GM18517 (cell line): ENCODE results near the gene STUM.

ENCODE experiments used
- ATAC-seq: cut with Tn5 transposase; IDR thresholded peaks from one replicate; pipeline ENCODE4 v1.9.1; 2021; ENCODE audit warnings: mild to moderate bottlenecking, moderate library complexity; ENCODE audit not compliant: unreplicated experiment

STUM gene

DNA sequence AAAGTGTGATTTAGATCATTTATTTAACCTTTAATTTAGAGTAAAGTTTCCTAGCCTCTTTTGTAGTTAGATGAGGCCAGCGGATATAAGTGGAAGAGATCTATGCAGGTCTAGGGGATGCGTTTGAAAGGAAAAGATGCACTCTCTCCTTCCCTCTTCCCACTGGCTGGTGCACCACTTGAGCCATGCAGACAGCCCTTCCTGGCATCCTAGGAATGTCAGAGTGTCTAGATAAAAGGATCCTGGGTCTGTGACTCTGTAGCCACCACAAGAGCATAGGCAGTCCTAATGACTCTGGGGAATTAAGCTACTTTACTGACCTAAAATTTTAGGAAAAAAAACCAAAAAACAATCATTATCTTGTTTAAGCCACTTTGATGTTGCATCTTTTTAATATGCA is 16.0 kb upstream of the STUM start:
- no peak for ATAC-seq

- no peak for ATAC-seq
Measured at GRCh38 chr1:226533220-226533619, 15.3 kb upstream of the STUM start.

- ATAC-seq, result no peak
Measured at GRCh38 chr1:226534098-226534497, 14.5 kb upstream of the STUM start.

- no peak for ATAC-seq
Measured at GRCh38 chr1:226534645-226535044, 13.9 kb upstream of the STUM start.

DNA sequence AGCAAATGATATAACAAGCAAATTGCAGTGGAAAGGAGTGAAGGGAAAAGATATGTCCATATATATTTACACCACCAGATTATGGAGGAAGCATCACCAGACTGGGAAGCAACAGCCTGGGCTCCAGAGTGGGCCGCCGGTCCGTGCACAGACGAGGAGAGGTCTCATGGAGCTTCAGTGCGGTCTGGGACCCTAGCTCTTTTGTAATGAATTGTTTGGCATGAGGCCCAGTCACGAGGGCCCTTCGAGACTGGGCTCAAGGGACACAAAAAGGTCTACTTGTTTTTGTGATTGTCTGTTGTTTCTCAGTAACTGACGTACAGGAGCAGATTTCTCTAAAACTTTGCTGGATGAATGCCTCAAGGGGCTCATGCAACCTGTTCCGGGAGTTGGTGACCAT is 12.9 kb upstream of the STUM start:
- ATAC-seq, result no peak

DNA sequence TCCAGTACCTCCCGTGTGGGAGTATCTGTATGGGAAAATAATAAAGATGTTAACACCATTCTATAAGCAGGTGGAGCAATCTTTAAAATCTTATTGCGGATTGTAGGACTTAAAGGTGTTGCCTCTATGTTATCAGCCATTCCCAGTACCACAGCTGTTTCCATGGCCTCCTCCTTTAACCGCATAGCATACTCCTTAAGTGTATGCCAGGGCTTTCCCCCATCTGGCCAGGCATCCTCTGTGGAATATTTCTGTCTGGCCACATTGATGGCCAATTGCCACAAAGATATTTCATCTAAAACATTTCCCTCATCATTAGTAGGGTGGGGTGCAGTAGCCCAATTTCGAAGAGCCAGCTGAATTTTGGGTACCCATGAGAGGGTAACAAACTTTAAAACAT is 7.3 kb upstream of the STUM start:
- ATAC-seq, result no peak

GRCh38 chr1:226541631-226542622 is 6.6 kb upstream of the STUM start:
- ATAC-seq, result no peak

GRCh38 chr1:226542623-226543103 is 5.9 kb upstream of the STUM start:
- ATAC-seq, result no peak

DNA sequence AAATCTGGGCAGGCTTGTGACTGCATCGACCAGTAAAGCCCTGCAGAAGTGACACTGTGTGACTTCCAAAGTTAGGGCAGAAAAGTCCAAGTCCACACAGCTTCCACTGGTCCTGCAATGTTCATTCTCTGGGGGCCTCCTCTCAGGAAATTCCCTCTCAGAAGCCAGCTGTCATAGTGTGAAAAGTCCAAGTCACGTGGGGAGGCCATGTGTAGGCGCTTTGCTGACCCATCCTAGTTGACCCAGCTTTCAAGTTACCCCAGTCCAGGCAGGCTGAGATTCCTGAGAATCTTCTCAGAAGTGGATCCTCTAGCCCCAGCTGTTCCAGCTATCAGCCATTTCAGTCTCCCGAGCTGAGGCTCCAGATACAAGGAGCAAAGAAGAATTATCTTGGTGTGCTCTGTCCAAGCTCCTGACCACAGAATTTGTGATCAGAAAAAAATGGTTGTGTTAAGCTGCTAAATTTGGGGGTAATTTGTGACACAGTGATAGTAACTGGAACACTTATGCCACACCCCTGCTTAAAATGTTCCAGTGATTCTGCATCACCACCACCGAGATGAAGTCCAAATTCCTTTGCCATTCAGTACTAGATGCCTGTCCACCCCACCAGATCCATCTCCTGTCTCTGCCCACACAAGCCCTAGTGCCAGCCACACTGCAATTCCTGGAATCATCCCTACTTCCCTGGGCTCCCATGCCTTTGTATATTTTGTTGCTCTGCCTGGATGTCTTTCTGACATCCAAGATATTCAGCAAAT is 2.5 kb upstream of the STUM start:
- no peak for ATAC-seq

GRCh38 chr1:226546926-226547325 is 1.6 kb upstream of the STUM start:
- no peak for ATAC-seq

DNA sequence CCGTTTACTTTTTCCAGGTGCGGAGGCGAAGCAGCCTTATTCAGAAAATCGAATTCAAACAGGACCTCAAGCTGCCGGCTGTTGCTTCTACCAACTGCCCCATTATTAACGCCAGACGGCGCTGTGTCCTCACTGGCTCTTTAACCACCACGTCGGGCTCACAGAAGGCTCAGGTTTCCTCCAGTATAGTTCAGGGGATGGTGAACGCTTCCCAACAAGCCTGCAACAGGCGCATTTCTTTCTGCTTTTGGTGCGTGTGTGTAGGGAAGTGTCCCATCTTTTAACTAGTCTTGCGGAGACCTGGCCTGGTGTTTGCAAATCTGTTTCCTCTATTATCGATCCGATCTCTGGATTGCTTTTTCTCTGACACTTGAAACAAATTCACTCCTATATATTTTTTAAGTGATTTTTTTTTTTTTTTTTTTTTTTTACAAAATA is 791 bp upstream of the STUM start:
- peak; percentile 60 for ATAC-seq

DNA sequence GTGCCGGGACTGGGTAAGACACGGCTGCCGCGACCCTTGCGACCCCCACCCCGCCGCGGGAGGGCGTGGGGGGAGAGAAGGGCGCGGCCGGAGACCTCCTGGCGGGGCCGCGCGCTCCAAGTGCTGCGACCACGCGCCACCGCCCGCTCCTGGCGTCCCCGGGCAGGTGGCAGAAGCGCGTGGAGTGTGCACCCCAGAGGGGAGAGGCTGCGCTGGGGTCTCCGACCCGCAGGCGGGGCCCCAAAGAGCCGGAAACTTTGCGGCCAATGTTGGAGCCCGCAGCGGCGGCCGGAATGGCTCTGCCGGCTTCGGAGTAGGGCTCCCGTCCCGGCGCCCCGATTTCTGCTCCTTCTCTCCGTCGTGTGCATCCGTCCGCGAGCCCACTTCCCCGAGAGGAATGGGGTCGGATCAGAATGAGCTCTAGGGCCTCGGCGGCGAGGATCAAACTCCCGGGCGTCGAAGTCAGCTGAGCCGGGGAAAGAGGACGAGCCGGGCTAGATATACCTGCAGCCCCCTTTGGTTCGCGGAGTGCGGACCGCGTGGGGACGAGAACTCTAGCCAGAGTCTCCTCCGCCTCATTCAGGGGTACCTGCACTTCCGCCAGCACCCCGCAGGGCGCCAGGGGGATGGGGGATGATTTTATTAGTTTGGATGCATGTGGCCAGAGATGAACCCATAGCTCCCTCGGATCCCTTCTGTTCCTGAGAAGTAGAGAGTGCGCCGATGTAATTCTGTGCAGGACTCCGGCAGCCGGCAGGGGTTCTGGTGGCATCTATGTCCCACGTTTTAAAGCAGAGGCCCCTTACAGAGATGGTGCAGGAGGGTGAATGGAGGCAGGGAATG is 751 bp downstream of the STUM start:
- no peak for ATAC-seq

GRCh38 chr1:226549937-226550671 is 1.5 kb downstream of the STUM start:
- ATAC-seq, result peak; percentile 48

DNA sequence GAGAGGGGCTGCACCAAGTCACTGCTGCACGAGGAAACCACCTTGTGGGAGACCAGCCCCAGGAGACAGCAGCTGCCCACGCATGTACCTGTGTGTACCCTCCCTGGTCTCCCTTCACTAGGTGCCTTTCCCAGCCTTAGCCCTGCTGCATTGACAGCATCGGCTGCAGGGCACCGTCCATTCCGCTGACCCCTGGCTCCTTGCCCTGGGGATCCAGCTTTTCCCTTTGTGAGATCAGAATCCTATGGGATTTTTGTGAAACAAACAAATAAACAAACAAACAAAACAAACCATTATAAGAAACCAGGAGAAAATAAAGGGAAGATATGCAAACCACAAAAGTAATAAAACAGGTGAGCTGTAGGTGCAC is 2.1 kb downstream of the STUM start:
- no peak for ATAC-seq

GRCh38 chr1:226551299-226551698 is 2.7 kb downstream of the STUM start:
- ATAC-seq, result no peak

DNA sequence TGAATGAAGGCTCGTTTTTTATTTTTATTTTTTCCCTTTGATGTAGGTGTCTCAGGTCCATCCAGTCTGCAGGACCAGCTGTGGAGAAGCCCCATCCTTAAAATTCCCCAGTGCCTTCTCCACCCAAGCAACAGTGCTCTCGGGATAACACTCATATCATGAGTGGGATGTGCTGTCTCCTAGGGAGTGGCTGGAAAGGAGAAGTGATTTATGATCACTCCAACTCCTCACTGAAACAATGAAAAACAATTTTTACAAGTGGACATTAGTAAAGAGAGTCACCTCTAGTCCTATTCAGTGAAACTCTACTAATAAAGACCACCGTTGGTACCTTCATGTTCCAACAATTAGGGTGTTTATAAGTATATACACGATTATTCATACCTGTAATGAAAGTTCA is 3.5 kb downstream of the STUM start:
- no peak for ATAC-seq

DNA sequence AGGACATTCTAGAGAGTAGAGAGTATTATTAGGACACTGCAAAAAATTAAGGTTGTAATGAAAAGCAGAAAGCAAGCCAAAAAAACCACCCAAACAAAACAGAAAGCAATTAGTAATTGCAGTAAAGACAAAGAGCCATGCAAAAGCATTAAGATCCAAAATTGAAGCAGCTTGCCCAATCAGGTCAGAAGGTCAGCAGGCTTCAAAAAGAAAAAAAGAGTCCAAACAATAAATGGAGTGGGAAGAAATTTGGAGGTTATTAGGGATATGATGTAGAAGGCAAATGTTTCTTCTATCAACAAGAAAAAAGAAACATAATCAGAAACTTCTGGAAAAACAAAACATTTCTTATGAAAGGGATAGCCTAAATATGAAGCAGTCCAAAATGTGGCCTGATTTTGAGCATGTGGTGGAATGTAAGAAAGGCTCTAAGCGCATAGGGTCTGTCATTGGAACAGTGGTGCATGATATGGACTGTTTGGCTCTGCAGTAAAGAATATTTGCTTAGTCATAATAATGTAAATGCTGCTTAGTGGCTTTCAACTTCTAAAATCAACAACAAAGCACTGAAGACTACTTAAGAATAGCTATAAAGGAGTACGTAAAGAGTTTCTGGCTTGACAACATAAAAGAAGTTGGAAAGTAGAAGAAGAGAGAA is 4.8 kb downstream of the STUM start:
- ATAC-seq, result no peak

DNA sequence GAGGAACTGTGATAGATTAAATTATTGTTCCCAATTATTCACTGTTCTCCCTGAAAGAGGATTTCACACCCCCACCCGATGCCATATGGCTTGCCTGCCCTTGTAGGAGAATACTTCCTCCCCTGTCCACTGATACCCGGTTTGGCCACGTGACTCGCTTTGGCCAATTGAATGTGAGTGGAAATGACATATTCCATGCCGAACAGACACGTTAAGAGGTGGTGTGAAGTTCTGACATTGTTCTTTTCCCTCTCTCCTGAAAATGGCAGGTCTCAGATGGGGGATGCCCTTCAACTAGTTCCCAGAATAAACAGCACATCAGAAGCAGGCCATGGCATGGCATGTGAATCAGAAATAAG is 5.3 kb downstream of the STUM start:
- ATAC-seq, result no peak

GRCh38 chr1:226555092-226555491 is 6.5 kb downstream of the STUM start:
- no peak for ATAC-seq

DNA sequence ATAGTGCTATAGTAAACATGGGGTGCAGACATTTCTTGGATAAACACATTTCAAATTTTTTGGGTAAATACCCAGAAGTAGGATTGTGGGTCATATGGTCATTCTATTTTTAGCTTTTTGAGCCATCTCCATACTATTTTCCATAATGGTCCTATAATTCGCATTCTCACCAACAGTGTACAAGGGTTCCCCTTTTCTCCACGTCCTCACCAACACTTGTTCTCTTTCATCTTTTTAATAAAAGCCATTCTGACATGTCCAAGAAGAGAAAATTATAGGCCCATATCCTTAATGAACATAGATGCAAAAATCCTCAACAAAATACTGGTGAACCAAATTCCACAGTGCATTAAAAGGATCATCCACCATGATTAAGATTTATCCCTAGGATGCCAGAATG is 8.9 kb downstream of the STUM start:
- ATAC-seq, result no peak
